ENCODE measurements around the gene PSMB11.
A peak's percentile ranks its signal among the peaks of the same experiment; 100 is the strongest.

The PSMB11 gene

DNA sequence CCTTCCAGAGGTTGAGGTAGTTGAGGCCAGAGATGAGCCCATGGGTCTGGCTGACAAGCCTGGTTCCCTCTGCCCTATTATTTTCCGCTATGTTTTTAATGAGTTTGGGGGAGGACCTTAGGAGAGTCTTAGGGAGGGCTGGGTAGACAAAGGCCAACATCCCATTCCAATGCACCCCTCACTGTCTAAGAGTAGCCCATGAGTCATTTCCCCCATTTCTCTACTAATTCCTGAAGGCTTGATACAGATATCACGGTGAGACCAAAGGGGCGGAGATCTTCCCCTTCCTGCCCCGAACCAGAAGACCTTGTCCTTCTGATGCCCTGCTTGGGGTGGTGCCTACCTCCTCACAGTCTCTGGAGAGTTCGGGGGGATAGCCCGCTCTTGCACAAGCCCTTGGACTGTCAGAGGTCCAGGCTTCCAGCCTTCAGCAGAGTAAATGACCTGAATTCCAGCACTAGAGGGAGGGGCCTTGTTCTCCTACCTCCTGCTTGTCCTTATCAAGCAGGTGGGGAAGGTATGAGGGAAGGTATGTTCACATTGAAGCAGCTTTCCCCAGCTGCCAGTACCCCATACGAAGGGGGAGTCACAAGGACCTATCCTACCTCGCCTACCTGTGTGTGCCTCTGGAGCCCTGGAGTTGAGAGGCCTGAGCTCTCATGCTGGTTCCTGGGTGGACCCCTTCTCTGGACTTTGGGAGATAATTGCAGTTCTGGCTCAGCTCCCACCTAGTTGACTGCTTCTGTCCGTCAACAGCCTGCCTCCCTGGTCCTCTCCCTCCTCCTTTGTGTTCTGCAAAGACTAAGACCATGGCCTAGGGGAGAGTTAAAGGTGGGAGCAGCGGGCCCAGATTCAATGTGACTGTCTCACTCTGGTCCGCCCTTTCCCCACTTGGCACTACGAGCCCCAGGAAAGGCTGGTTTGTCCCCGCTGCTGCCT is 3.7 kb downstream of the PSMB11 start:
- no peaks in the 10 kb centered on the region for H3K4me1 Mint-ChIP-seq
- H3K36me3 Mint-ChIP-seq (ENCODE audit: low read depth): no peaks in the 10 kb centered on the region
- no peaks in the 10 kb centered on the region for H3K27me3 Mint-ChIP-seq
- no peak overlapping the region for H3K27ac Mint-ChIP-seq
- ATAC-seq: no peak
- H3K9me3 Mint-ChIP-seq: no peaks in the 10 kb centered on the region
- no peak for DNase-seq
- no peak overlapping the region for H3K4me3 Mint-ChIP-seq

DNA sequence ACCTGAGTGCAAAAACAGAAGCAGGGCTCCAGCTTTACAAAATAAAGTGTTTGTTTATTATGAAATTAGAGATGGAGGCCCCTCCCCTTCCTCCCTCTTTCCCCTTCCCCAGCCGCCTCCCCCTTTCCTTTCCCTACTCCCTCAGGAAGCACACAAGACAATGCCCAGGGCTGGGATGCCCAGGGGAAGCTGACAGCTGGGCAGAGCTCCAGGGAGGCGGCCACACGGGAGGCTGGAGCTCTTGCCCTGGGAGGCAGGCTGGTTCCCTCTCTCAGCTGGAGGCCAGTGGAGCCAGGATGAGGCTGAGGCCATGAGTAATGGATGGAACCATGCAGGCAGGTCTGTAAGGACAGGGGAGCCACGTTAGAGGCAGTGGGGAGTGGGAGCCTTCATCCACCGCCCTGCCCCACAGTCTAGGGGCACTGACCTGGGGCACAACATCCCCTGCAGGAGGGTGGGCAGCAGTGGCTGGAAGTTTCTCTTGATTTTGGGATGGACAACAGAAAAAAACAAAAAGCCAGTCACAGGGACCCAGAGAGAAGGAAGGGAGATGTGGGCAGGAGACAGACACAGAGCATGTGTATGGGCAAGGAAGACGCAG is 5.1 kb downstream of the PSMB11 start:
- Mint-ChIP-seq H3K27ac (no peak overlapping the region), H3K9me3 (no peaks in the 10 kb centered on the region), H3K27me3 (no peaks in the 10 kb centered on the region), H3K4me3 (no peak overlapping the region), H3K4me1 (no peaks in the 10 kb centered on the region), H3K36me3 (ENCODE audit: low read depth) (no peaks in the 10 kb centered on the region)
- ATAC-seq (no peak), DNase-seq (no peak)

- Mint-ChIP-seq H3K9me3 (no peaks in the 10 kb centered on the region), H3K36me3 (ENCODE audit: low read depth) (no peaks in the 10 kb centered on the region), H3K27me3 (no peaks in the 10 kb centered on the region), H3K27ac (no peak overlapping the region), H3K4me1 (no peaks in the 10 kb centered on the region), H3K4me3 (no peak overlapping the region)
- no peak for ATAC-seq
- no peak for DNase-seq
Observed at GRCh38 chr14:23047751-23048693, 6.0 kb downstream of the PSMB11 start.

DNA sequence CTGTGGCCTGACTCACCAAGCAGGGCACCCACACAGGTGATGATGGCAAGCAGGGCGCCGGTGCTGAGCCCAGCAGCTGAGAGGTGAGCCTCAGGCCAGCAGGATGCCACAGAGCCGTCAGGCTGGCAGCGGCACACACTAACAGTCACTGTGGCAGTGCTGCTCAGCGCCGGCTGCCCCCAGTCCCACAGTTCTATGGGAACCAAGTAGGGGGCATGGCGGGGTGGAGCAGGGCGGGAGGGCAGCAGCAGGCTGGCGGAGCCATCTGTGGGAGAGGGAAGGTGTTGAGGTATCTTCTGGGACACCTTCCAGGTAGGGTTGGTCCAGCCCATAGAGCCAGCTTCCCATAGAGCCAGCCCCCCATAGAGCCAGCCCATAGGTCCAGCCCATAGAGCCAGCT is 7.0 kb downstream of the PSMB11 start:
- Mint-ChIP-seq H3K4me1 (no peaks in the 10 kb centered on the region), H3K36me3 (ENCODE audit: low read depth) (no peaks in the 10 kb centered on the region), H3K27me3 (no peaks in the 10 kb centered on the region), H3K9me3 (no peaks in the 10 kb centered on the region), H3K4me3 (no peak overlapping the region), H3K27ac (no peak overlapping the region)
- ATAC-seq: no peak
- no peak for DNase-seq

DNA sequence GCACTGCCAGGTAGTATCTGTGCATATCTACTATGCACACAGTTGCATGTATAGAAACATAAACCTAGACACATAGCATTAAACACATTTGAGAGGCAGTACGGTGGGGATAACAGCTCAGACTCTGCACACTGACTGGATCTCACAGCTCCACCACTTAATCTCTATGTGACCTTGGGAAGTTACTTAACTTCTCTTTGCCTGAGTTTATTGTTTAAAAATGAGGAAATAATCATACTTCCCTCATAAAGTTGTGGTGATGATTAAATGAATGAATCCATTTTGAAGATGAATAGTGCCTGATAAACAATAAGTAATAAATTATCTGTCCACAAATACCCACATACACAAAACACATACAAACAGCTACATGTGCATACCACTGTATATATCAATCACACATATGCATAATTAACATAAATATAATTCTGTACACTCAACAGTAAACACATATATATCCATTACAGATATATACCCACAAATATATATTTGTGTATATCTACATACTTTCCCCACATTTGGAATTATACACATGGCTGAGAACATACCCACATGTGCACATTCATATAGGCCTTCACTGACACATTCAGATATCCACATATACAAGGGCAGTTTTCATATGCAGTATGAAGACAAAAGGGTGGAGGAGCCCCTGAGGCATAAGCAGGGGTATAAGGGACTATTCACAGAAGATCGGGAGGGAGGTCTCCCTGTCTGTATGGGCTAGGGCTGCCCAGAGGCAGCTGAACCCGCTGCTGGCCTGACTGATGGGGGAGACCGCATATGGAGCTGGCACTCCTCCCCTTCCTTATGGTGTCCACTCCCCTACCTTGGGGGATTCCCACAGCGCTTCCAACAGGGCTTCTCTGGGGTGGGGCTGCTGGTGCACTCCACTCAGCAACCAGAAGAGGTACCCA is 9.4 kb downstream of the PSMB11 start:
- Mint-ChIP-seq H3K36me3 (ENCODE audit: low read depth) (no peaks in the 10 kb centered on the region), H3K9me3 (no peaks in the 10 kb centered on the region), H3K4me1 (peaks cover 7% of the 10 kb centered on the region), H3K27ac (no peak overlapping the region), H3K4me3 (no peak overlapping the region), H3K27me3 (peaks cover 3% of the 10 kb centered on the region)
- no peak for ATAC-seq
- no peak for DNase-seq

GRCh38 chr14:23052182-23052623 is 10.2 kb downstream of the PSMB11 start:
- H3K9me3 Mint-ChIP-seq: no peaks in the 10 kb centered on the region
- ATAC-seq: no peak
- H3K27ac Mint-ChIP-seq: no peak overlapping the region
- H3K4me1 Mint-ChIP-seq: peaks cover 12% of the 10 kb centered on the region
- DNase-seq: no peak
- H3K4me3 Mint-ChIP-seq: no peak overlapping the region
- H3K27me3 Mint-ChIP-seq: peaks cover 8% of the 10 kb centered on the region
- no peaks in the 10 kb centered on the region for H3K36me3 Mint-ChIP-seq (ENCODE audit: low read depth)

- Mint-ChIP-seq H3K27ac (no peak overlapping the region), H3K27me3 (peaks cover 8% of the 10 kb centered on the region), H3K4me1 (peaks cover 12% of the 10 kb centered on the region), H3K4me3 (no peak overlapping the region), H3K9me3 (no peaks in the 10 kb centered on the region), H3K36me3 (ENCODE audit: low read depth) (no peaks in the 10 kb centered on the region)
- DNase-seq (no peak), ATAC-seq (no peak)
Observed at GRCh38 chr14:23052671-23053070, 10.7 kb downstream of the PSMB11 start.

GRCh38 chr14:23053426-23053825 is 11.4 kb downstream of the PSMB11 start:
- Mint-ChIP-seq H3K4me1 (peaks cover 17% of the 10 kb centered on the region), H3K36me3 (ENCODE audit: low read depth) (peaks cover 2% of the 10 kb centered on the region), H3K9me3 (no peaks in the 10 kb centered on the region), H3K27ac (no peak overlapping the region), H3K4me3 (no peak overlapping the region), H3K27me3 (peaks cover 8% of the 10 kb centered on the region)
- ATAC-seq (no peak), DNase-seq (no peak)

DNA sequence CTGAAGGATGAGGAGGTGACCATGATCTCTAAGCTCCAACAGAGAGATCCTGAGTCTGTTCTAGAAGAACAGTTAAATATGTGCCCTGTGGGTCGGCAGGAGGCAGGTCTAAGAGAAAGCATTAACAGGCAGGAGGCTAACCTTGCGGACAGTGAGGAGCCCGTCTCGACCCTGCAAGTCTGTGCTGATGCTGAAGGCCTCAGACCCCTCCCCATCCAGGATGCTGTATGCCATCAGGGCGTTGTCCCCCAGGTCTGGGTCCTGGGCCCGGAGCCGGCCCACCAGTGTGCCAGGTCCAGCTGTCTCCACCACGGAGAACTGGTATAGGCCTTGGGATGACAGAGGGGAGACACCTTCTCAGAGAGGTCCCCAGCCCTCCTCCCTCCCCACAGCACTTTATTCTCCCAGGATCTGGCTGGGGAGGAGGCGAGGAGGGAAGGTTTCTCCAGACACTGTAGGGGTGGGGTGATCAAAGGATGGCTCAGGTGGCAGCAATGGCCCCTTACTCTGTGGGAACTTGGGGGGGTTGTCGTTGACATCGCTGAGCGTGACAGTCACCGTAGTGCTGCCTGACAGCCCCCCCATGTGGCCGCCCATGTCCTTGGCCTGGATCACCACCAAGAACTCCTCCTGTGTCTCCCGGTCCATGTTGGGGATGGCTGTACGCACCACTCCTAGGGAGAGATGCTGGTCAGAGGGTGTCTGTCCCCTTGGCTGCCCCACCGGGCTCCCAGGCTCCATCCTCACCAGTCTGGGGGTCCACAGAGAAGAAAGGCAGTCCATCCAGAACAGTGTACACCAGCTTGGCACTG is 12.2 kb downstream of the PSMB11 start:
- Mint-ChIP-seq H3K27ac (no peak overlapping the region), H3K4me1 (peaks cover 17% of the 10 kb centered on the region), H3K9me3 (no peaks in the 10 kb centered on the region), H3K27me3 (peaks cover 8% of the 10 kb centered on the region), H3K4me3 (no peak overlapping the region), H3K36me3 (ENCODE audit: low read depth) (peaks cover 4% of the 10 kb centered on the region)
- peak; percentile 52 for DNase-seq
- no peak for ATAC-seq

GRCh38 chr14:23055147-23055550 is 13.1 kb downstream of the PSMB11 start:
- Mint-ChIP-seq H3K36me3 (ENCODE audit: low read depth) (peaks cover 9% of the 10 kb centered on the region), H3K9me3 (no peaks in the 10 kb centered on the region), H3K4me3 (no peak overlapping the region), H3K27ac (no peak overlapping the region), H3K27me3 (peaks cover 8% of the 10 kb centered on the region), H3K4me1 (peaks cover 17% of the 10 kb centered on the region)
- ATAC-seq (no peak), DNase-seq (no peak)

DNA sequence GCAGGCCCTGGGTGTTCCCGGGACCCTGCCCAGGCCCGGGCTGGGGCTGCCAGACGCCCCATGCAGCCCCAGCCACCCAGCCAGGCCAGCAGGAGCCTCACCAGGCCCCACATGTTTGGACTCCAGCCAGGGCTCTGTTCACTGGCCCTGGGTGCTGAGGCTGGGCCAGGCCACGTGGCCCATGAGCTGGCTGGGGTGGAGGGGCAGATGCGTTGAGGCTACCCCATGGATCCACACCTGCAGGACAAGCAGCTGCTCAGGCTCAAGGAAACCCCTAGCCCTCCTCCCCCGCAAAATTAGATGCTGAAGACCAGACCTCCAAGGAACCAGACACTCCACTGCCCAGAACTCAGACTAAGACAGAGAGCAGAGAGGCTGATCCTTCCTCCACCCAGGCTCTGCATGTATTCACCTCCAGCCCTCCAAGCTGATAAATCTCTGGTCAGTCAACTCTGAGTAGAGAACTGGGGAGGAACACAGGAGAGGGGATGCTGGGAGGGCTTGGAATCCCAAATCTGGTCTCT is 13.7 kb downstream of the PSMB11 start:
- peaks cover 8% of the 10 kb centered on the region for H3K27me3 Mint-ChIP-seq
- H3K9me3 Mint-ChIP-seq: no peaks in the 10 kb centered on the region
- no peak for ATAC-seq
- H3K27ac Mint-ChIP-seq: no peak overlapping the region
- peaks cover 17% of the 10 kb centered on the region for H3K4me1 Mint-ChIP-seq
- peak overlapping the region; percentile 78 for H3K4me3 Mint-ChIP-seq
- peaks cover 14% of the 10 kb centered on the region for H3K36me3 Mint-ChIP-seq (ENCODE audit: low read depth)
- DNase-seq: no peak

GRCh38 chr14:23056145-23056955 is 14.3 kb downstream of the PSMB11 start:
- peak overlapping the region; percentile 78 for H3K4me3 Mint-ChIP-seq
- H3K36me3 Mint-ChIP-seq (ENCODE audit: low read depth): peaks cover 18% of the 10 kb centered on the region
- H3K27me3 Mint-ChIP-seq: peaks cover 8% of the 10 kb centered on the region
- peaks cover 17% of the 10 kb centered on the region for H3K4me1 Mint-ChIP-seq
- no peaks in the 10 kb centered on the region for H3K9me3 Mint-ChIP-seq
- DNase-seq (peak; percentile 75), ATAC-seq (peak; percentile 72)
- peak overlapping the region; percentile 76 for H3K27ac Mint-ChIP-seq
